ENCODE results near the gene TMEM178A.

- TF ChIP-seq CTCF (IDR thresholded peaks at IDR 0.05 in 8 of 11, conservative IDR thresholded peaks at IDR 0.05 in 3 of 11): no peak
- no peak for TF ChIP-seq POLR2A (IDR thresholded peaks at IDR 0.05)
Measured at GRCh38 chr2:39683022-39683699, 17.4 kb downstream of the TMEM178A start.
